Measurements from ENCODE around the gene LRP6. TPM values are rescaled to one million over a fixed set of nuclear protein-coding genes. Genes with fewer than 3 reads are reported as not detected.

LRP6 gene
- total RNA-seq, 1 experiment from 2014 or later: 15.5 TPM

GRCh38 chr12:12197128-12197527, 69.7 kb downstream of the LRP6 start:
- intact Hi-C loops (cut with micrococcal nuclease): no loop called here
- Histone ChIP-seq H2AFZ (ENCODE audit: low read length) (no peak overlapping the region), H3K27me3 (ENCODE audit: low read length) (no peaks in the 10 kb centered on the region), H3K9me2 (replicated peaks; ENCODE audit: low read length) (no peaks in the 10 kb centered on the region), H3K9me3 (ENCODE audit: low read length) (no peaks in the 10 kb centered on the region), H3K79me2 (ENCODE audit: low read length) (peaks cover 15% of the 10 kb centered on the region), H3K36me3 (ENCODE audit: low read depth, low read length) (no peaks in the 10 kb centered on the region), H4K20me1 (ENCODE audit: low read length) (peaks cover 7% of the 10 kb centered on the region; the same call in 1 of the 2 replicates), H3K4me2 (ENCODE audit: low read length) (no peak overlapping the region), H3K27ac (ENCODE audit: low read length) (no peak overlapping the region), H3F3A (ENCODE audit: low read length, unreplicated experiment) (no peaks in the 10 kb centered on the region), H3K4me3 (ENCODE audit: low read length) (no peak overlapping the region), H3K4me1 (ENCODE audit: insufficient read depth, low read length) (peaks cover 15% of the 10 kb centered on the region), H3K9ac (ENCODE audit: low read length) (no peak overlapping the region)
- ATAC-seq (no peak), DNase-seq (no peak)
- BruUV-seq (replicated peaks): no TSS peak
- CTCF ChIA-PET: no interaction called here
- TF ChIP-seq EZH2 (IDR thresholded peaks at IDR 0.05; ENCODE audit: low read length, unreplicated experiment): no peak
- TF ChIP-seq CTCF (conservative IDR thresholded peaks at IDR 0.05; ENCODE audit: low read depth, low read length): no peak
- TF ChIP-seq EZH2phosphoT487 (IDR thresholded peaks at IDR 0.05; ENCODE audit: borderline replicate concordance, low read length): no peak
- POLR2A ChIA-PET (ENCODE audit: unreplicated experiment): no interaction called here

- DNase-seq (no peak), ATAC-seq (no peak)
- H3K4me1 ChIP-seq (ENCODE audit: insufficient read depth, low read length): peaks cover 15% of the 10 kb centered on the region
- no peaks in the 10 kb centered on the region for H3K9me2 ChIP-seq (replicated peaks; ENCODE audit: low read length)
- H2AFZ ChIP-seq (ENCODE audit: low read length): no peak overlapping the region
- no peaks in the 10 kb centered on the region for H3K27me3 ChIP-seq (ENCODE audit: low read length)
- peaks cover 7% of the 10 kb centered on the region; the same call in 1 of the 2 replicates for H4K20me1 ChIP-seq (ENCODE audit: low read length)
- ChIA-PET POLR2A (ENCODE audit: unreplicated experiment) (no interaction called here), CTCF (no interaction called here)
- no peaks in the 10 kb centered on the region for H3K36me3 ChIP-seq (ENCODE audit: low read depth, low read length)
- H3K4me2 ChIP-seq (ENCODE audit: low read length): no peak overlapping the region
- no TSS peak for BruUV-seq (replicated peaks)
- no peak overlapping the region for H3K9ac ChIP-seq (ENCODE audit: low read length)
- TF ChIP-seq EZH2phosphoT487 (IDR thresholded peaks at IDR 0.05; ENCODE audit: borderline replicate concordance, low read length) (no peak), CTCF (conservative IDR thresholded peaks at IDR 0.05; ENCODE audit: low read depth, low read length) (no peak), EZH2 (IDR thresholded peaks at IDR 0.05; ENCODE audit: low read length, unreplicated experiment) (no peak)
- no peaks in the 10 kb centered on the region for H3F3A ChIP-seq (ENCODE audit: low read length, unreplicated experiment)
- intact Hi-C loops (cut with micrococcal nuclease): no loop called here
- no peaks in the 10 kb centered on the region for H3K9me3 ChIP-seq (ENCODE audit: low read length)
- H3K79me2 ChIP-seq (ENCODE audit: low read length): peaks cover 18% of the 10 kb centered on the region
- no peak overlapping the region for H3K27ac ChIP-seq (ENCODE audit: low read length)
- no peak overlapping the region for H3K4me3 ChIP-seq (ENCODE audit: low read length)
These were observed 71.3 kb downstream of the LRP6 start for GRCh38 chr12:12195516-12195915.

- Histone ChIP-seq H3K9me3 (ENCODE audit: low read length) (no peaks in the 10 kb centered on the region), H3K4me1 (ENCODE audit: insufficient read depth, low read length) (peaks cover 15% of the 10 kb centered on the region), H3K27me3 (ENCODE audit: low read length) (no peaks in the 10 kb centered on the region), H3K4me3 (ENCODE audit: low read length) (no peak overlapping the region), H3K27ac (ENCODE audit: low read length) (no peak overlapping the region), H3K9ac (ENCODE audit: low read length) (no peak overlapping the region), H3K79me2 (ENCODE audit: low read length) (peaks cover 18% of the 10 kb centered on the region), H4K20me1 (ENCODE audit: low read length) (peaks cover 7% of the 10 kb centered on the region; the same call in 1 of the 2 replicates), H3F3A (ENCODE audit: low read length, unreplicated experiment) (no peaks in the 10 kb centered on the region), H2AFZ (ENCODE audit: low read length) (no peak overlapping the region), H3K9me2 (replicated peaks; ENCODE audit: low read length) (no peaks in the 10 kb centered on the region), H3K36me3 (ENCODE audit: low read depth, low read length) (no peaks in the 10 kb centered on the region), H3K4me2 (ENCODE audit: low read length) (no peak overlapping the region)
- intact Hi-C loops (cut with micrococcal nuclease): no loop called here
- no TSS peak for BruUV-seq (replicated peaks)
- DNase-seq (no peak), ATAC-seq (no peak)
- POLR2A ChIA-PET (ENCODE audit: unreplicated experiment): no interaction called here
- TF ChIP-seq EZH2phosphoT487 (IDR thresholded peaks at IDR 0.05; ENCODE audit: borderline replicate concordance, low read length): no peak
- TF ChIP-seq EZH2 (IDR thresholded peaks at IDR 0.05; ENCODE audit: low read length, unreplicated experiment): no peak
- no peak for TF ChIP-seq CTCF (conservative IDR thresholded peaks at IDR 0.05; ENCODE audit: low read depth, low read length)
- CTCF ChIA-PET: no interaction called here
These were observed 71.8 kb downstream of the LRP6 start for GRCh38 chr12:12195081-12195480.

Measured in PC-3 (cell line).